ENCODE data around the gene SQSTM1.

Gene SQSTM1

DNA sequence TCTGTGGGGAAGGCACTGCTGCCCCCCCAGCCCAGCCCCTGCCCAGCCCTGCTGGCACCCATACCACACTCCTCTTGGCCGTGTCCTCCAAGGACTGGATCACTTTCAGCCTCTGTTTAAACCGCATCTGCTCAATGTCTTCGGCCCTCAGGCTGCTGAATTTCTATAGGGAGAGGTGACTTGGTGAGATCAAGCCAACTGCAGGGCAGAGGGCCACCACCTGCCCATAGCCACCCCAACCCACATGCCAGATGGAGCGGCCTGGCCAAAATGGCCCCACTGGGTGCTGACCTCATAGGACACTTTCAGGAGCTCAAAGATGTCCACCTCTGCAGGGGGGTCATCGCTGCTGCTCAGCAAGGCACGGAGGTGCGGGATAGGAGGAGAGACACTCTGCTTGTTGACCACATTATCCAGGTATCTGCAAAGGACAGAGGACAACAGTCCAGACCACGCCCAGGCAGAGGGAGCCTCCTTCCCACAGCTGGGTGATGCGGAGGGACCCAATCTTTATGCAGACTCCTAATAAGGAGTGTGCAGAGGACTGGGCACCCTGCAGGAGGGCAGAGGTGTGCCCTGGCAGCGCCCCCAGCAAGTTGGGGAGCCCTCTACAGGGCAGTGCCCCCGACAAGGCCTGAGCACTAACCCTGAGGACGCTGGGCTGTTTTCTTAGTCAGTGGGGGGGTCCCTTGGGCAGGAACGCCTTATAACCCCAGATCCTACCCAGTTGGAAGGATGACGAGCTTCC is 52.3 kb downstream of the SQSTM1 start:
- Histone ChIP-seq H3K27ac (ENCODE audit: insufficient read depth, low read length, poor library complexity, severe bottlenecking) (no peak overlapping the region), H3K27me3 (replicated peaks; ENCODE audit: control insufficient read depth, insufficient read depth, low read length, poor library complexity, severe bottlenecking) (no peaks in the 10 kb centered on the region), H3K9me3 (ENCODE audit: control insufficient read depth, low read length) (no peaks in the 10 kb centered on the region), H3K36me3 (ENCODE audit: control insufficient read depth, insufficient read depth, low read length) (peaks cover 42% of the 10 kb centered on the region), H3K4me1 (ENCODE audit: control insufficient read depth, insufficient read depth, low read length, poor library complexity, severe bottlenecking) (no peaks in the 10 kb centered on the region), H3K4me3 (ENCODE audit: insufficient read depth, low read depth, low read length, poor library complexity, severe bottlenecking) (no peak overlapping the region)
- DNase-seq = no peak

DNA sequence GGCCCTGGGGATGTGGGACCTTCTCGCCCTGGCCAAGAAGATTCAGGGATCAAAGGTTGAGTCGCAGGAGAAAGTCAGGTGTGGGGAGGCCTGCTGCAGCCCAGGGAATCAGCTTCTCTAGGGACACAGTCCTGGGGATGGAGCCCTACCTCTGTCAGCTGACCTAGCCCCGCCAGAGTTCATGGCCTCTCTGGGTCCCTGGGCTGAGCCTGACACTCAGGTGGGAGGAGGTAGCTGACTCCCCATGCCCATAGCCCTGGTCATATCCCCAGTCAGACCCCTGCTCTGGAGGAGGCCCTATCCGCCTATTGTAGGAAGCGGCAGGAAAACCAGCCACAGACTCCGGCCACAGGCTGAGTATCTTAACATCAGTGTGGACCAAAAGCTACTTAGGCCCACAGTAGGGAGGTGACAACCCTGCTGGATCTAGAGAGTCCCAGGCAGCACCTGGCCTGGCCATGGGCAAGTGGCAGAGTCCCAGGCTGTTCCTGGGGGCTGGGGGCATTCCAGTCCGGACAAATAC is 52.9 kb downstream of the SQSTM1 start:
- peaks cover 40% of the 10 kb centered on the region for H3K36me3 ChIP-seq (ENCODE audit: control insufficient read depth, insufficient read depth, low read length)
- no peaks in the 10 kb centered on the region for H3K4me1 ChIP-seq (ENCODE audit: control insufficient read depth, insufficient read depth, low read length, poor library complexity, severe bottlenecking)
- H3K4me3 ChIP-seq (ENCODE audit: insufficient read depth, low read depth, low read length, poor library complexity, severe bottlenecking) = no peak overlapping the region
- no peaks in the 10 kb centered on the region for H3K9me3 ChIP-seq (ENCODE audit: control insufficient read depth, low read length)
- DNase-seq = no peak
- no peaks in the 10 kb centered on the region for H3K27me3 ChIP-seq (replicated peaks; ENCODE audit: control insufficient read depth, insufficient read depth, low read length, poor library complexity, severe bottlenecking)
- H3K27ac ChIP-seq (ENCODE audit: insufficient read depth, low read length, poor library complexity, severe bottlenecking) = no peak overlapping the region

DNA sequence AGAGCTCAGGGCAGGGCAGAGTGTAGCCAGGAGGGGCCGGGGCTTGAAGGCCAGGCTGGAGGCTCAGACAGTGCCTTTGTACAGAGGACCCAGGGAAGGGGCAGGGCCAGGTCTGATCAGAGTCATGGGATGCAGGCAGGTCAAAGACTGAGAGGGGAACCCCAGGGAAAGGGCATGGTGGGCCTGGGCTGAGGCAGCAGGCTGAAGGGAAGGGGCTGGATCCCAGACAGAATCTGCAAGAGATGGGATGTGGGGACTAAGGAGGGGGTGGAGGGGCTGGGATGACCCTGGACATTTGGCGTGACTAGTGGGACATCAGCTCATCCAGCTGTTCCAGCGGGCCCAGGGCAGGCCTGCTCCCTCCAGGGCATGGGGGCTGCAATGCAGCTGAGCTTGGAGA is 53.4 kb downstream of the SQSTM1 start:
- no peak overlapping the region for H3K4me3 ChIP-seq (ENCODE audit: insufficient read depth, low read depth, low read length, poor library complexity, severe bottlenecking)
- H3K27ac ChIP-seq (ENCODE audit: insufficient read depth, low read length, poor library complexity, severe bottlenecking) = no peak overlapping the region
- H3K4me1 ChIP-seq (ENCODE audit: control insufficient read depth, insufficient read depth, low read length, poor library complexity, severe bottlenecking) = no peaks in the 10 kb centered on the region
- no peaks in the 10 kb centered on the region for H3K27me3 ChIP-seq (replicated peaks; ENCODE audit: control insufficient read depth, insufficient read depth, low read length, poor library complexity, severe bottlenecking)
- no peak for DNase-seq
- peaks cover 39% of the 10 kb centered on the region for H3K36me3 ChIP-seq (ENCODE audit: control insufficient read depth, insufficient read depth, low read length)
- no peaks in the 10 kb centered on the region for H3K9me3 ChIP-seq (ENCODE audit: control insufficient read depth, low read length)

DNA sequence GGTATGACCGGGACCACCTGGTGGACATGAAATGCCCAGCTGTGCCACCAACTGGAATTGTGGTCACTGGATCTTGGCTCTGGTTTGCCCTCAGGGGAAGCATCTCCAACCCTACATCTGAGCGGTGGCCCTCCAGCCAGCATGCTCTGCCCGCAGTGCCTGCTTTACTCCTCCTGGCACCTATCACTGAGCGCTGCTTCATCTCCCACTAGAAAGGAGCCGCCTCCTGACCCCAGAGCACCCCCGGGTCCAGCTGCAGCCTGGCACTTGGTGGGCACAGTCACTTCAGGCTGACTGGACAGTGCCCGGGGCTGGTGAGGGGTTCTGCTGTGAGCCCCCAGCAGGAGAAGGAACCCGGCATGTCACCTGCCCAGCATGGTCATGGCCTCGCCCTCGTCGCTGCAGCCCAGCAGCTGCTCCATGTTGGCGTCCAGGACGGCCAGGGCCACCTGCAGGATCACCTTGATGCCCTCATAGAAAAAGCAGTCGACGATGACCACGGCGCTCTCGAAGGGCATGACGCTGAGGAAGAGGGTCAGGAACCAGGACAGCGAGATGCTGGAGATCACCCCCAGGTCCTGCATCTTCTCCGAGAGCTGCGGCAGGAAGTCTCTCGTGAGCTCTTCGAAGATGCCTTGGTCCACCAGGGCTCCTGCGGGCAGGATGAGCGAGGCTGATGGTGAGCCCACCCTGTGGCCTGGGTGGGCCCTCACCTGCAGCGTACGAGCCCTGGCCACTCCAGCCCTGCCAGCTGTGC is 54.0 kb downstream of the SQSTM1 start:
- DNase-seq = no peak
- H3K27me3 ChIP-seq (replicated peaks; ENCODE audit: control insufficient read depth, insufficient read depth, low read length, poor library complexity, severe bottlenecking) = no peaks in the 10 kb centered on the region
- H3K4me3 ChIP-seq (ENCODE audit: insufficient read depth, low read depth, low read length, poor library complexity, severe bottlenecking) = no peak overlapping the region
- no peaks in the 10 kb centered on the region for H3K9me3 ChIP-seq (ENCODE audit: control insufficient read depth, low read length)
- H3K27ac ChIP-seq (ENCODE audit: insufficient read depth, low read length, poor library complexity, severe bottlenecking) = no peak overlapping the region
- H3K4me1 ChIP-seq (ENCODE audit: control insufficient read depth, insufficient read depth, low read length, poor library complexity, severe bottlenecking) = no peaks in the 10 kb centered on the region
- peaks cover 43% of the 10 kb centered on the region for H3K36me3 ChIP-seq (ENCODE audit: control insufficient read depth, insufficient read depth, low read length)

DNA sequence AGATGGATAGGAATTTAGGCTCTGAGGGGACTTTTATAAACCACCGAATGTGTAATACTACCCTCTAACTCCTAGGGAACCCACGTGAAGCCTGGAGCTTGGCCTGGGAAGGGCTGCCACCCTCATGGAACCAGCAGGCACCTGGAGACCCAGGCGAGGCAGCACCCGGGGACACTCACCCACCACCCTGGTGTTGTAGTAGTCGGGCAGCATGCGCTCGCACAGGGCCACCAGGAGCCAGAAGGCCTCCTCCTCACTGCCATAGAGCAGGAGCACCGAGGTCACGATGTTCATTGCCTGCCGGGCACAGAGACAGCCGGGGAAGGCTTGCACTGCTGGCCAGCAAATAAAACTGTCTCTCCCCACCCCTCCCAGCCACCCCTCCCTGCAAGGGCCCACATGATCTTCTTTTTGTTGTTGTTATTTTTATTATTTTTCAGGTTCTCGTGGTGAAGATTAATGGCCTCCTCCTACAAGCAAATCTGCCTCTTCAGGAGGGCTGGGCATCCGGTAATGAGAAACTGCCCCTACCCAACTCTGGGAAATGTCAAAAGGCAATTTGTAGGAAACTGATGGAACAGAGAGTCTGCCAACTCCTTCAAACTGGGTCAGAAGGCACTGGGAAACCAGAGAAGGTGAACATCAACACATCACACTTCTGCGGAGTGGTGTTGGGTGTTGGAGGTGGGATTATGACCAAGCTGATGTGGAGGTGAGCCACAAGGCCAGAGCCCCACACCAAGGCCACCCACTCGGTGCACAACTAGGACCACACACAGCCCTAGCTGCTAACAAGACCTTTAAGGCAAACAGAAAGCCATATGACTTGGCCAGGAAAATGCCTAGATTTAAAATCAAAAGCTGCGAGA is 55.3 kb downstream of the SQSTM1 start:
- DNase-seq = no peak
- Histone ChIP-seq H3K27ac (ENCODE audit: insufficient read depth, low read length, poor library complexity, severe bottlenecking) (no peak overlapping the region), H3K4me1 (ENCODE audit: control insufficient read depth, insufficient read depth, low read length, poor library complexity, severe bottlenecking) (no peaks in the 10 kb centered on the region), H3K9me3 (ENCODE audit: control insufficient read depth, low read length) (no peaks in the 10 kb centered on the region), H3K36me3 (ENCODE audit: control insufficient read depth, insufficient read depth, low read length) (peaks cover 43% of the 10 kb centered on the region), H3K27me3 (replicated peaks; ENCODE audit: control insufficient read depth, insufficient read depth, low read length, poor library complexity, severe bottlenecking) (no peaks in the 10 kb centered on the region), H3K4me3 (ENCODE audit: insufficient read depth, low read depth, low read length, poor library complexity, severe bottlenecking) (no peak overlapping the region)

DNA sequence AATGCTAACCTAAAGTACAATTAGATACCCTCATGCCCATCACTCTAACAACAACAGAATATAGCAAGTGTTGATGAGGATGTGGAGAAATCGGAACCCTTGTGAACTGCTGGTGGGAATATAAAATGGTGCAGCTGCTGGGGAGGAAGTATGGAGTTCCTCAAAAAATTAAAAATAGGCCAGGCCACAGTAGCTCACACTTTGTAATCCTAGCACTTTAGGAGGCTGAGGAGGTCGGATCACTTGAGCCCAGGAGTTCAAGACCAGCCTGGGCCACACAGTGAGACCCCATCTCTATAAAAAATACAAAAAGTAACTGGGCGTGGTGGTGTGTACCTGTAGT is 55.9 kb downstream of the SQSTM1 start:
- H3K4me3 ChIP-seq (ENCODE audit: insufficient read depth, low read depth, low read length, poor library complexity, severe bottlenecking) = no peak overlapping the region
- no peak for DNase-seq
- no peaks in the 10 kb centered on the region for H3K27me3 ChIP-seq (replicated peaks; ENCODE audit: control insufficient read depth, insufficient read depth, low read length, poor library complexity, severe bottlenecking)
- no peaks in the 10 kb centered on the region for H3K4me1 ChIP-seq (ENCODE audit: control insufficient read depth, insufficient read depth, low read length, poor library complexity, severe bottlenecking)
- H3K36me3 ChIP-seq (ENCODE audit: control insufficient read depth, insufficient read depth, low read length) = peaks cover 43% of the 10 kb centered on the region
- no peak overlapping the region for H3K27ac ChIP-seq (ENCODE audit: insufficient read depth, low read length, poor library complexity, severe bottlenecking)
- no peaks in the 10 kb centered on the region for H3K9me3 ChIP-seq (ENCODE audit: control insufficient read depth, low read length)

DNA sequence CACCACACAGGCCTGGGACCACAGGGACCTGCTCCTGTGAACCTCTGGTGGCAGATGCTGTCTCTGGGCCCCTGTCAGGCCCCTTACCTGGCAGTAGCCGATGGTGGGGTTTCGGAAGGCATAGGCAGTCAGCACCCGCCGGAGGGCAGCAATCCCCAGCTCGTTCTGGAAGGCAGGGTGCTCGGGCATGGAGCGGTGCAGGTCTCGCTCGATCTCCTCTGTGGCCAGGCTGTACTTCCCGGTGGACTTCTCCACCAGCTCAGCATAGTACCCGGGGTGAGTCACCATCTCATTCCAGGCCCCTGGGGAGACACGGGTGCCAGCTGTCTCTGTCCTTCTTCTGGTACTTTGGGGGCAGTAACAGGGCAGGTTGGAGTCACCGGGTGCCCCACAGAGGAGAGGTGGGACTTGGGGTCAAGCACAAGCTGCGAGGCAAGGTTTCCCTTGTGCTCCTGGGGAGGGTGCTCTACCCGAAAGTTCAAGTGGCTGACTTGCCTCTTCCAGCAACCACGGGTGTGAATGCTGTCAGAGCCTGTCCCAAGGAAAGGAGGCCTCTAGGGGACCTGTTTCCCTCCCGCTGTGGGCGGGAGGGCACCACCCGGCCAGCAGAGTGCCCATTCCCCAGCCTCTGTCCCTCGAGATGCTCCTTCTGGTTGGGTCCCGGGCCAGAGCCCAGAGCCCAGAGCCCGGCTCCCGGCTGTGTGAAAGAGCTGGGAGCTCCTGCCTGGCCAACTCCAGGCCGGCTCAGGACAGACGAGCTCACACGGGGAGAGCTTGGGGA is 57.7 kb downstream of the SQSTM1 start:
- Histone ChIP-seq H3K27me3 (replicated peaks; ENCODE audit: control insufficient read depth, insufficient read depth, low read length, poor library complexity, severe bottlenecking) (no peaks in the 10 kb centered on the region), H3K4me1 (ENCODE audit: control insufficient read depth, insufficient read depth, low read length, poor library complexity, severe bottlenecking) (no peaks in the 10 kb centered on the region), H3K9me3 (ENCODE audit: control insufficient read depth, low read length) (peaks cover 3% of the 10 kb centered on the region), H3K27ac (ENCODE audit: insufficient read depth, low read length, poor library complexity, severe bottlenecking) (no peak overlapping the region), H3K4me3 (ENCODE audit: insufficient read depth, low read depth, low read length, poor library complexity, severe bottlenecking) (no peak overlapping the region), H3K36me3 (ENCODE audit: control insufficient read depth, insufficient read depth, low read length) (peaks cover 36% of the 10 kb centered on the region)
- DNase-seq = no peak

DNA sequence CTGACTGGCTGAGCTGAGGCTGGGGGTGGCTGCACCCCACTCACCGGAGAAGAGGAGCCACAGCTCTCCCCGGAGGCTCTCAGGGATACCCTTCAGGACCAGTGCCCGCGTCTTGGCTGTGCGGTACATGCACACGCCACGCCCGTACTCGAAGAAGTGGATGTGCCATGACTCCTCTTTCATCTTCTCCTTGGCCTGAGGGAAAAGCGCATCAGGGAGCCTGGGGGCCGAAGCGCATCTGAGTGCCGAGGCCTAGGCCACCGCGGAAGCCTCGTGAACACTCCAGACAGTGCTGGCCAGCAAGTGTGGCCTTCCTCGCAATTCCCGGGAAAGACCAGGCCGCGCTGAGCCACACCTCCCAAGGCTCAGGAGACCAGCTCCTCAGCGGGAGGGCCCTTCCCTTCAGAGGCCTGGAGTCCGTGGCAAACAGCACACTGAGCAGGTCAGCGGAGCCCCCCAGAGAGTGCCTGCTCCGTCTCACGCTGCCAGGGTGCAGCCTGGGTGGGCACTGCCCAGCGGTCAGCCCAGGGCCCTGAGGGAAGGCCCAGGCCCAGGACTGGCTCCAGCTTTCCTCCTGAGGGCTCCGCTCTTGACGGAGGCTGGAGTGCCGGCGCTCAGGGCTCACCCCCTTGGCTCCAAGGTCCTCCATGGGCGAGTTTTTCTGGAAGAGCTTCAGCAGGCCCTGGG is 58.4 kb downstream of the SQSTM1 start:
- DNase-seq = no peak
- no peak overlapping the region for H3K4me3 ChIP-seq (ENCODE audit: insufficient read depth, low read depth, low read length, poor library complexity, severe bottlenecking)
- H3K36me3 ChIP-seq (ENCODE audit: control insufficient read depth, insufficient read depth, low read length) = peaks cover 37% of the 10 kb centered on the region

DNA sequence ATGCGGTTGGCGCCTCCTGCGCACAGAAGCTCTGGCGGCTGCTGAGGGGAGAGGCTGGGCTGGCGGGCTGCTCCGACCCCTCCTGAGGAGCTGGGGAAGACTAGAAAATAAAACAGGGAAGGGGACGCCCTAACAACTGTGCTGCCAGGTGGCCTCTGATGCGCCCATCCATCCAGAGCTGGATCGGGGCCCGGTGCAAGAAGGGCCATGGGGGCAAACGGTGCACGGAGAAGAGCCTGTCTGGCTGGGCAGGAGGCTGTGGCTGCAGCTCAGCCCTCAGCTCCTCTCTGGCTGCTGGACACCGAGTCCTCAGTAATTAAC is 58.9 kb downstream of the SQSTM1 start:
- DNase-seq = no peak
- Histone ChIP-seq H3K4me1 (ENCODE audit: control insufficient read depth, insufficient read depth, low read length, poor library complexity, severe bottlenecking) (no peaks in the 10 kb centered on the region), H3K27me3 (replicated peaks; ENCODE audit: control insufficient read depth, insufficient read depth, low read length, poor library complexity, severe bottlenecking) (no peaks in the 10 kb centered on the region), H3K27ac (ENCODE audit: insufficient read depth, low read length, poor library complexity, severe bottlenecking) (no peak overlapping the region), H3K36me3 (ENCODE audit: control insufficient read depth, insufficient read depth, low read length) (peaks cover 37% of the 10 kb centered on the region), H3K4me3 (ENCODE audit: insufficient read depth, low read depth, low read length, poor library complexity, severe bottlenecking) (no peak overlapping the region), H3K9me3 (ENCODE audit: control insufficient read depth, low read length) (peaks cover 13% of the 10 kb centered on the region)

More for the DNA sequence above, 58.4 kb downstream of the SQSTM1 start:
- Histone ChIP-seq H3K27ac (ENCODE audit: insufficient read depth, low read length, poor library complexity, severe bottlenecking) (no peak overlapping the region), H3K27me3 (replicated peaks; ENCODE audit: control insufficient read depth, insufficient read depth, low read length, poor library complexity, severe bottlenecking) (no peaks in the 10 kb centered on the region), H3K9me3 (ENCODE audit: control insufficient read depth, low read length) (peaks cover 10% of the 10 kb centered on the region), H3K4me1 (ENCODE audit: control insufficient read depth, insufficient read depth, low read length, poor library complexity, severe bottlenecking) (no peaks in the 10 kb centered on the region)
